ENCODE results near the gene MIDN.

The MIDN gene

GRCh38 chr19:1266916-1267476, 18.6 kb downstream of the MIDN start:
- peak; percentile 72 for TF ChIP-seq CTCF (IDR thresholded peaks at IDR 0.05; ENCODE audit: low read depth, low read length, missing control alignments)

GRCh38 chr19:1267477-1268225, 19.3 kb downstream of the MIDN start:
- no peak overlapping the region for H3K27ac ChIP-seq
- in situ Hi-C loops (cut with HindIII; ENCODE audit: low pct_ligation_motif_present, low sequenced_read_pairs), result no loop called here
- DNase-seq, result no peak
- peaks cover 18% of the 10 kb centered on the region for H3K36me3 ChIP-seq (replicated peaks)
- peak overlapping the region; percentile 46 for H3K4me3 ChIP-seq (ENCODE audit: low read depth, low read length)
- H3K27me3 ChIP-seq (replicated peaks), result no peaks in the 10 kb centered on the region
- TF ChIP-seq CTCF (IDR thresholded peaks at IDR 0.05; ENCODE audit: low read depth, low read length, missing control alignments), result no peak

More at GRCh38 chr19:1266916-1267476, 18.6 kb downstream of the MIDN start:
- peak overlapping the region; percentile 18 for H3K27ac ChIP-seq
- H3K4me3 ChIP-seq (ENCODE audit: low read depth, low read length), result peak overlapping the region; percentile 46
- DNase-seq, result no peak
- in situ Hi-C loops (cut with HindIII; ENCODE audit: low pct_ligation_motif_present, low sequenced_read_pairs), result no loop called here
- no peaks in the 10 kb centered on the region for H3K27me3 ChIP-seq (replicated peaks)
- H3K36me3 ChIP-seq (replicated peaks), result peaks cover 13% of the 10 kb centered on the region

- Histone ChIP-seq H3K4me3 (ENCODE audit: low read depth, low read length) (no peak overlapping the region), H3K27me3 (replicated peaks) (no peaks in the 10 kb centered on the region), H3K27ac (peak overlapping the region; percentile 18), H3K36me3 (replicated peaks) (peaks cover 26% of the 10 kb centered on the region)
- in situ Hi-C loops (cut with HindIII; ENCODE audit: low pct_ligation_motif_present, low sequenced_read_pairs), result no loop called here
- no peak for DNase-seq
- TF ChIP-seq CTCF (IDR thresholded peaks at IDR 0.05; ENCODE audit: low read depth, low read length, missing control alignments), result no peak
Observed at GRCh38 chr19:1268226-1269064, 20.1 kb downstream of the MIDN start.

GRCh38 chr19:1269065-1269477, 20.7 kb downstream of the MIDN start, which contains the start of gene CIRBP:
TSS of gene CIRBP (plus strand) at chr19:1269332. CDS start at chr19:1270934, 1,602 bp downstream.
- in situ Hi-C loops (cut with HindIII; ENCODE audit: low pct_ligation_motif_present, low sequenced_read_pairs), result no loop called here
- H3K27ac ChIP-seq, result peak within 1 kb of the TSS; percentile 79
- DNase-seq, result peak; percentile 99
- no peak for TF ChIP-seq CTCF (IDR thresholded peaks at IDR 0.05; ENCODE audit: low read depth, low read length, missing control alignments)
- H3K27me3 ChIP-seq (replicated peaks), result no peaks in the 10 kb centered on the region
- H3K4me3 ChIP-seq (ENCODE audit: low read depth, low read length), result peak within 1 kb of the TSS; percentile 68
- peaks cover 30% of the 10 kb centered on the region for H3K36me3 ChIP-seq (replicated peaks)

DNA sequence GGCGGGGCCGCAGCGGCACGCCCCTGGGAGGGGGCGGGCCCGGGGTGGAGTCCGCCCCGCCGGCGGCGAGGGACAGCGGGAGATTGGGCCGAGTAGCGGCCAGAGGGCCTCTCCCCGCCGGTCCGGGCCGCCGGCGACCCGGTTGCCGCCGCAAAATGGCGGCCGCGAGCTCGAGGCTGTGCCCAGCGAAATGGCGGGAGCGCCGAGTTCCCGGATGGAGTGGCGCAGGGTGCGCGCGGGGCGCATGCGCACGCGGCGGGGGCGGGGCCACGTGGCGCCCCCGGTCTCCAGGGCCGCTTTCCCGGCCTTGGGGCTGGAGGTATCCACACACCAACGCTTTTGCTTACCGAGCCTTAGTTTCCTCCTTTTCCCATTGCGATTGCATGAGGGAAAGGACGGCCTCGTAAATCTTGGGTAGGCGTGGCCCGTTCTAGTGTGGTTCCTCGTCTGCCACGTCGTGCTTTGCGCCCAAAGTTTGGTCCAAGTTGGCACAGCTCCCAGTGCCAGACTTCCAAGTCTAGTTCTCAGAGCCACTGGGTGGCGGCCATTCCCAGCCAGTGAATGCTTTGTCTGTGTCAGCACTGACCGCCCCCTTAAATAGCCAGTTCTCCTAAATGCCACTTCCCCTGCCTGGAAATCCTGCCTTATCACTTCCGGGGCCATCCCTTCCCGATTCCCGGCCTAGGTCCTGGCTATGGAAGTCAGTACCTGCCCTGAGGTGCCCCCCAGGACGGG, 21.3 kb downstream of the MIDN start:
- H3K36me3 ChIP-seq (replicated peaks), result peaks cover 36% of the 10 kb centered on the region
- in situ Hi-C loops (cut with HindIII; ENCODE audit: low pct_ligation_motif_present, low sequenced_read_pairs), result no loop called here
- H3K4me3 ChIP-seq (ENCODE audit: low read depth, low read length), result peak overlapping the region; percentile 68
- H3K27me3 ChIP-seq (replicated peaks), result no peaks in the 10 kb centered on the region
- TF ChIP-seq CTCF (IDR thresholded peaks at IDR 0.05; ENCODE audit: low read depth, low read length, missing control alignments), result peak; percentile 15
- H3K27ac ChIP-seq, result peak overlapping the region; percentile 79
- peak; percentile 81 for DNase-seq

All from brain microvascular endothelial cell (primary cell).